Measurements from ENCODE around the gene PRKN.

DNA sequence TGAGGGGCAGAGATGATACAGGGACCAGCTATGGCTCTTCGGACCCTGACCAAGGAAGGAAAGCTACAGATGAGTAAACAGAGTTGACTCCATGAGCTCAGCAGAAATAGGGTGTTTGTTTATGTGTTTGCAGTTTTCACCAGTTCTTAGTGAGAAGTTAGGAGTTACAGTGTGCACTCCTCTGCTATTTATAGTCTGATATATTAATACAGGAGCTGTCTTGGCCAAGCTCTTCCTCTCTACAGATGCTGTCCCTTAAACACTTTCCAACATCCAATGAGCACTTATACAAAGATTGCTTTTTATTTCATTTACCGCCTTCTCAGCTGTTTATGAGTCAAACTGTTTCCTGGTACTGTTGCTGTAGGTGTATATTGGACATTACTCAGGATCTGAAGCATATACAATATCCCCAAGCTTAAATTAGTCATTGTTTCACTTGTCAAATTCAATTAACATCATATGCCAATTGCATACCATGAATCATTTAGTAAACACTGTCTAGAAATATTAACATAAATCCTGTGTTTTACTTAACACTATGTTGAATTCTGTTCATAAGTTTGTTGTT, 618.0 kb downstream of the PRKN start:
- TF ChIP-seq EZH2 (IDR thresholded peaks at IDR 0.05; ENCODE audit: low read depth, unreplicated experiment) (no peak), POLR2AphosphoS5 (IDR thresholded peaks at IDR 0.05; ENCODE audit: low read depth) (no peak), CREB1 (CRISPR knock-in tag; IDR thresholded peaks at IDR 0.05; ENCODE audit: low read depth) (no peak), EZH2phosphoT487 (IDR thresholded peaks at IDR 0.05; ENCODE audit: unreplicated experiment) (no peak), CTCF (conservative IDR thresholded peaks at IDR 0.05; ENCODE audit: low read depth in 2 of 2) (no peak), ZNF114 (CRISPR knock-in tag; IDR thresholded peaks at IDR 0.05) (no peak)
- TF ChIP-seq, protein P1, sequence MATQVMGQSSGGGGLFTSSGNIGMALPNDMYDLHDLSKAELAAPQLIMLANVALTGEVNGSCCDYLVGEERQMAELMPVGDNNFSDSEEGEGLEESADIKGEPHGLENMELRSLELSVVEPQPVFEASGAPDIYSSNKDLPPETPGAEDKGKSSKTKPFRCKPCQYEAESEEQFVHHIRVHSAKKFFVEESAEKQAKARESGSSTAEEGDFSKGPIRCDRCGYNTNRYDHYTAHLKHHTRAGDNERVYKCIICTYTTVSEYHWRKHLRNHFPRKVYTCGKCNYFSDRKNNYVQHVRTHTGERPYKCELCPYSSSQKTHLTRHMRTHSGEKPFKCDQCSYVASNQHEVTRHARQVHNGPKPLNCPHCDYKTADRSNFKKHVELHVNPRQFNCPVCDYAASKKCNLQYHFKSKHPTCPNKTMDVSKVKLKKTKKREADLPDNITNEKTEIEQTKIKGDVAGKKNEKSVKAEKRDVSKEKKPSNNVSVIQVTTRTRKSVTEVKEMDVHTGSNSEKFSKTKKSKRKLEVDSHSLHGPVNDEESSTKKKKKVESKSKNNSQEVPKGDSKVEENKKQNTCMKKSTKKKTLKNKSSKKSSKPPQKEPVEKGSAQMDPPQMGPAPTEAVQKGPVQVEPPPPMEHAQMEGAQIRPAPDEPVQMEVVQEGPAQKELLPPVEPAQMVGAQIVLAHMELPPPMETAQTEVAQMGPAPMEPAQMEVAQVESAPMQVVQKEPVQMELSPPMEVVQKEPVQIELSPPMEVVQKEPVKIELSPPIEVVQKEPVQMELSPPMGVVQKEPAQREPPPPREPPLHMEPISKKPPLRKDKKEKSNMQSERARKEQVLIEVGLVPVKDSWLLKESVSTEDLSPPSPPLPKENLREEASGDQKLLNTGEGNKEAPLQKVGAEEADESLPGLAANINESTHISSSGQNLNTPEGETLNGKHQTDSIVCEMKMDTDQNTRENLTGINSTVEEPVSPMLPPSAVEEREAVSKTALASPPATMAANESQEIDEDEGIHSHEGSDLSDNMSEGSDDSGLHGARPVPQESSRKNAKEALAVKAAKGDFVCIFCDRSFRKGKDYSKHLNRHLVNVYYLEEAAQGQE (IDR thresholded peaks at IDR 0.05; ENCODE audit: unreplicated experiment), result no peak

Measured in GM23338 (cell line).